Hindlimb muscle (tissue), 1 donor: ENCODE measurements around the gene SCT. TPM values are rescaled to one million over a fixed set of nuclear protein-coding genes. Genes with fewer than 3 reads are reported as not detected.

ENCODE experiments used
- DNase-seq: peaks from one replicate; pipeline ENCODE4 v3.0.0-alpha.2; 2013
- polyA plus RNA-seq: library from polyadenylated mRNA; unstranded; fragments of 120-200 nt; gene quantifications from one replicate; pipeline ENCODE4 v1.2.1, GENCODE V29; 2013; ENCODE audit not compliant: insufficient read length

Gene SCT
- polyA plus RNA-seq, 1 donor: 127 TPM

GRCh38 chr11:584287-584686, 42.7 kb downstream of the SCT start:
- no peak for DNase-seq

- DNase-seq: no peak
These were observed 45.2 kb downstream of the SCT start for GRCh38 chr11:581752-582151.

- no peak for DNase-seq
These were observed 45.6 kb downstream of the SCT start for GRCh38 chr11:581342-581741.

GRCh38 chr11:579830-580601, 47.0 kb downstream of the SCT start:
- DNase-seq: no peak

DNA sequence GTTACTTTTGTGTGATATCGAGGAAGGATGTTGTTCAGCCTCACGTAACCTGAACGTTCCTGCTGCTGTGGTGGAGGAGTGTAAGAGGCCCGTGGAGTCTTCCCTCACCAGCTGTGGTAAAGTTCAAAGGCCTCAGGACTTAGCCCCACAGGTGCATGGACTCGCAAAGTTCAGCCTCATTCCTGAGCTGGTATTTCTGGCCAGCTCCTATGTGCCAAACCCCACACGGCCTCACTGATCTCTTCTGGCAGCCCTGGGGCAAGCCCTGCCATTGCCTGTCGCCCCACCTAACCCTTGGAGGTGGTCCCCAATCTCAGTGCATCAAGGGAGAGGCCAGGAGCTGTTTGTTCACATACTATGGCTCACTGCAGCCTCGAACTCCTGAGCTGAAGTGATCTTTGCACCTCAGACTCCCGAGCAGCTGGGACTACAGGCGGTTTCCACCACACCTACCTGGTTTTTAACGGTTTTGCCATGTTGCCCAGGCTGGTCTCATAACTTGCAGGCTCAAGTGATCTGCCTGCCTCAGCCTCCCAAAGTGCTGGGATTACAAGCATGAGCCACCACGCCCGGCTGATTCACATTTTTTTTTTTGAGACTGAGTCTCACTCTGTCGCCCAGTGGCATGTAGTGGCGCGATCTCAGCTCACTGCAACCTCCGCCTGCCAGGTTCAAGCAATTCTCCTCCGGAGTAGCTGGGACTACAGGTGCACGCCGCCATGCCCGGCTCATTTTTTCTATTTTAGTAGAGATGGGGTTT, 48.5 kb downstream of the SCT start:
- DNase-seq: no peak

- DNase-seq: no peak
These were observed 49.4 kb downstream of the SCT start for GRCh38 chr11:577611-577894.

DNA sequence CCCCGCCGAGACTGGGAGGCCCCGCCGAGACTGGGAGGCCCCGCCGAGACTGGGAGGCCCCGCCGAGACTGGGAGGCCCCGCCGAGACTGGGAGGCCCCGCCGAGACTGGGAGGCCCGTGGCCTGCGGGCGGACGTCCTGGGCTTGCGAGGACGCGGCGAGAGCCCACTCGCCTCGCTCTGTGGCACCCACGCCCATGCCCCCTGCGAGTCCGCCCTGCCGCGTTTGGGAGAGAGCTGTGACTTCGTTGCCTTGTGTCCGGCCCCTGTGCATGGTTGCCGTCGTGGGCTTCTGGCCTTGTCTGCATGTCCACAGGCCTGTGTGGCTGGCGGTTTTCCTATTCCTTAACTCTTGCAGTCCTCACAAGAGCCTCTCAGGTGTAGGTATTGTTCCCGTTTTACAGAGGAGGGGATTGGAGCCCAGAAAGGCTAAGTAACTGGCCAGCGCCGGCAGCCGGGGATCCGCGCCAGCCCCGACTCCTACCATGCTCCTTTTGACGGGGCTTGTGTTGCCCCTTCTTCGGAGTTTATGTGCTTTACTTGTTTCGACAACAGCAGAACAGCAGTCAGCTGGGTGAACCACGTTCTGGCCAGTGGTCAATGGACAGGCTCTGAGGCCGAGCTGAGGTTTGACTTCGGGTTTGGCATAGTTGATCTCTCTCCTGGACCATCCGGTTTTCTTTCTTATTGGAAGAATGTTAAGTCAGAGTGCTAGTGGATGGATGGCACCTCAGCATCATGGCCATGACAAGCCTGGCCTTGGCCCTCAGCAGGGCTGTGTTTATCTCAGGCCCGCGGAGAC, 50.0 kb downstream of the SCT start:
- no peak for DNase-seq

Other genes with a start within 250 kb of the SCT start
- 0.36 TPM for gene PKP3, start 233.0 kb downstream of the SCT start, polyA plus RNA-seq
- gene SIGIRR, start 212.2 kb downstream of the SCT start, polyA plus RNA-seq: 19.1 TPM
- 0.53 TPM for gene ANO9, start 185.2 kb downstream of the SCT start, polyA plus RNA-seq
- 41.6 TPM for gene PTDSS2, start 176.9 kb downstream of the SCT start, polyA plus RNA-seq
- 114 TPM for gene RNH1, start 119.9 kb downstream of the SCT start, polyA plus RNA-seq
- 144 TPM for gene HRAS, start 91.6 kb downstream of the SCT start, polyA plus RNA-seq
- 9.1 TPM for gene LRRC56, start 89.7 kb downstream of the SCT start, polyA plus RNA-seq
- 0.80 TPM for gene LMNTD2, start 66.4 kb downstream of the SCT start, polyA plus RNA-seq
- gene RASSF7, start 66.2 kb downstream of the SCT start, polyA plus RNA-seq: 3.7 TPM
- 21.3 TPM for gene PHRF1, start 50.7 kb downstream of the SCT start, polyA plus RNA-seq
- gene IRF7, start 11.2 kb downstream of the SCT start, polyA plus RNA-seq: 17.5 TPM
- 4.1 TPM for gene CDHR5, start 2.2 kb downstream of the SCT start, polyA plus RNA-seq
- 1.2 TPM for gene DRD4, start 10.1 kb upstream of the SCT start, polyA plus RNA-seq
- gene DEAF1, start 68.0 kb upstream of the SCT start, polyA plus RNA-seq: 36.5 TPM
- gene TMEM80, start 68.6 kb upstream of the SCT start, polyA plus RNA-seq: 21.0 TPM
- gene EPS8L2, start 79.0 kb upstream of the SCT start, polyA plus RNA-seq: 3.7 TPM
- gene TALDO1, start 120.3 kb upstream of the SCT start, polyA plus RNA-seq: 68.2 TPM
- gene GATD1, start 150.3 kb upstream of the SCT start, polyA plus RNA-seq: 57.6 TPM
- gene CEND1, start 162.9 kb upstream of the SCT start, polyA plus RNA-seq: 0.67 TPM
- gene SLC25A22, start 171.1 kb upstream of the SCT start, polyA plus RNA-seq: 10.9 TPM
- gene PIDD1, start 178.1 kb upstream of the SCT start, polyA plus RNA-seq: 11.9 TPM
- gene RPLP2, start 182.8 kb upstream of the SCT start, polyA plus RNA-seq: 1,677 TPM
- gene PNPLA2, start 191.7 kb upstream of the SCT start, polyA plus RNA-seq: 47.9 TPM
- gene CRACR2B, start 200.7 kb upstream of the SCT start, polyA plus RNA-seq: 17.3 TPM
- gene CD151, start 205.8 kb upstream of the SCT start, polyA plus RNA-seq: 189 TPM
- gene POLR2L, start 215.3 kb upstream of the SCT start, polyA plus RNA-seq: 118 TPM
- 55.0 TPM for gene TSPAN4, start 215.7 kb upstream of the SCT start, polyA plus RNA-seq